KOPT-K1 (cell line): ENCODE measurements around the gene KRT6B.

Source experiments
- H3K27ac ChIP-seq: fragments of 200-600 bp; sonication (generic); 2 replicates; pipeline ENCODE4 v1.5.1; 2016; ENCODE audit warnings: antibody characterized with exemption, mild to moderate bottlenecking, low read depth, low read length; ENCODE audit not compliant: poor library complexity, severe bottlenecking
- H3K36me3 ChIP-seq: fragments of 200-600 bp; sonication (generic); 2 replicates; pipeline ENCODE4 v1.5.1; 2017; ENCODE audit warnings: antibody characterized with exemption, mild to moderate bottlenecking, low read length, moderate library complexity; ENCODE audit not compliant: insufficient read depth
- H3K9me3 ChIP-seq: fragments of 200-600 bp; sonication (generic); 2 replicates; pipeline ENCODE4 v1.5.1; 2017; ENCODE audit warnings: antibody characterized with exemption, low read length, mild to moderate bottlenecking; ENCODE audit not compliant: insufficient read depth, poor library complexity, severe bottlenecking

Gene KRT6B

GRCh38 chr12:52399756-52400155 is 52.2 kb downstream of the KRT6B start:
- H3K27ac ChIP-seq, result no peak overlapping the region
- H3K36me3 ChIP-seq, result no peaks in the 10 kb centered on the region
- no peaks in the 10 kb centered on the region for H3K9me3 ChIP-seq

- H3K9me3 ChIP-seq, result no peaks in the 10 kb centered on the region
- no peaks in the 10 kb centered on the region for H3K36me3 ChIP-seq
- no peak overlapping the region for H3K27ac ChIP-seq
These were observed 53.8 kb downstream of the KRT6B start for GRCh38 chr12:52398176-52398575.

GRCh38 chr12:52396656-52397055 is 55.3 kb downstream of the KRT6B start:
- Histone ChIP-seq H3K9me3 (no peaks in the 10 kb centered on the region), H3K27ac (no peak overlapping the region), H3K36me3 (no peaks in the 10 kb centered on the region)
